Measurements from ENCODE around the gene MYH9. TPM values are rescaled to one million over a fixed set of nuclear protein-coding genes. Genes with fewer than 3 reads are reported as not detected.

MYH9 gene
- total and polyA plus RNA-seq, 7 donors, result 35.6 to 214 (median 92.0) TPM

DNA sequence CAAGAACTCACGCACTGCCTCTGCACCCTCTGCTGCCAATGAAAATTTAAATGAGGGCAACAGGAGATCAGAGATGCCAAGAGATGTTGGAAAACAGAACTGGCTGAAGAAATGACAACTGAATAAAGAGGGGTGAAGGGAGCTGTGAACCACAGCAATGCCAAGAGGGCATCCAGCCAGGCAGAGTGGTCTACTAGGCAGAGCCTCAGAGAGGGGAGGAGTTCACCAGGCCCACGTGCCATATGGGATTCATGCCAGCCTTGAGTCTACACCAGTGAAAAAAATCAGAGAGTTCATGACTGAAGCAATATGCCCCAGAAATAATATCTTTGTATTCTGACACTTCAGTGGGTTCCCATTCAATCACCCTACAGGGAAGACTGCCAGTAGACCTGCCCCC lies 152.8 kb downstream of the MYH9 start:
- intact Hi-C loops (cut with DNase I), result loop anchor here in 1 of 2 donors (5.0 kb wide), 1 partner anchor 38 kb away; no protein-coding TSS in a partner anchor
- DNase-seq (no peak), ATAC-seq (no peak)
- Histone ChIP-seq H3K27ac (no peak overlapping the region), H3K9me3 (no peaks in the 10 kb centered on the region), H3K27me3 (ENCODE audit: insufficient read depth in 3 of 3, low read length in 2 of 3) (no peaks in the 10 kb centered on the region), H3K4me1 (peaks cover 34% of the 10 kb centered on the region), H3K4me3 (peak overlapping the region; percentile 0), H3K36me3 (ENCODE audit: insufficient read depth in 1 of 2, low read depth in 1 of 2) (peaks cover 3 to 51% of the 10 kb centered on the region in 2 donors)
- WGBS, 3 donors, result 33 to 50% (median 36%) methylated on average over 2 of the region's 2 CpGs
- TF ChIP-seq, protein P1, sequence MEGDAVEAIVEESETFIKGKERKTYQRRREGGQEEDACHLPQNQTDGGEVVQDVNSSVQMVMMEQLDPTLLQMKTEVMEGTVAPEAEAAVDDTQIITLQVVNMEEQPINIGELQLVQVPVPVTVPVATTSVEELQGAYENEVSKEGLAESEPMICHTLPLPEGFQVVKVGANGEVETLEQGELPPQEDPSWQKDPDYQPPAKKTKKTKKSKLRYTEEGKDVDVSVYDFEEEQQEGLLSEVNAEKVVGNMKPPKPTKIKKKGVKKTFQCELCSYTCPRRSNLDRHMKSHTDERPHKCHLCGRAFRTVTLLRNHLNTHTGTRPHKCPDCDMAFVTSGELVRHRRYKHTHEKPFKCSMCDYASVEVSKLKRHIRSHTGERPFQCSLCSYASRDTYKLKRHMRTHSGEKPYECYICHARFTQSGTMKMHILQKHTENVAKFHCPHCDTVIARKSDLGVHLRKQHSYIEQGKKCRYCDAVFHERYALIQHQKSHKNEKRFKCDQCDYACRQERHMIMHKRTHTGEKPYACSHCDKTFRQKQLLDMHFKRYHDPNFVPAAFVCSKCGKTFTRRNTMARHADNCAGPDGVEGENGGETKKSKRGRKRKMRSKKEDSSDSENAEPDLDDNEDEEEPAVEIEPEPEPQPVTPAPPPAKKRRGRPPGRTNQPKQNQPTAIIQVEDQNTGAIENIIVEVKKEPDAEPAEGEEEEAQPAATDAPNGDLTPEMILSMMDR (IDR thresholded peaks at IDR 0.05), result no peak

DNA sequence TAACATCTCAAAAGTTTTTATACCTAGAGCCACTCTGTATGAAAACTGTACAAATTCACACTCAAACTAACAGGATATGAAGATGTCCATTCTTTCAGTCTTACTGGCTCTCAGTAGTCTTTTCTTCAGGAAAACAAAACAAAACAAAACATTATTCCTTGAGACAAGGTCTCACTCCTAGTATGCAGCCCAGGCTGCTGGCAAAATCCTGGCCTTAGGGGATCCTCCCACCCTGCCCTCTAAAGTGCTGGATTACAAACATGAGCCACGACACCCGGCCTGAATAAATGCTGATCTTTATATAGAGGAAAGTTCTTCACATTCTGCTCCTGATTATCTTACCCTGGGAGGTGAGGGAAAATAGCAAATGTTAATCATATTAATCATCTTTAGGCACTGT lies 153.6 kb downstream of the MYH9 start:
- Histone ChIP-seq H3K4me3 (no peak overlapping the region), H3K36me3 (ENCODE audit: insufficient read depth in 1 of 2, low read depth in 1 of 2) (peaks cover 3 to 58% of the 10 kb centered on the region in 2 donors), H3K27ac (no peak overlapping the region), H3K27me3 (ENCODE audit: insufficient read depth in 3 of 3, low read length in 2 of 3) (no peaks in the 10 kb centered on the region), H3K9me3 (no peaks in the 10 kb centered on the region), H3K4me1 (peaks cover 29% of the 10 kb centered on the region)
- no peak for DNase-seq
- TF ChIP-seq, protein P1 (IDR thresholded peaks at IDR 0.05), result no peak
- no peak for ATAC-seq
- WGBS, 3 donors, result 29 to 35% (median 32%) methylated on average over 2 of the region's 2 CpGs
- intact Hi-C loops (cut with DNase I), result no loop called here

DNA sequence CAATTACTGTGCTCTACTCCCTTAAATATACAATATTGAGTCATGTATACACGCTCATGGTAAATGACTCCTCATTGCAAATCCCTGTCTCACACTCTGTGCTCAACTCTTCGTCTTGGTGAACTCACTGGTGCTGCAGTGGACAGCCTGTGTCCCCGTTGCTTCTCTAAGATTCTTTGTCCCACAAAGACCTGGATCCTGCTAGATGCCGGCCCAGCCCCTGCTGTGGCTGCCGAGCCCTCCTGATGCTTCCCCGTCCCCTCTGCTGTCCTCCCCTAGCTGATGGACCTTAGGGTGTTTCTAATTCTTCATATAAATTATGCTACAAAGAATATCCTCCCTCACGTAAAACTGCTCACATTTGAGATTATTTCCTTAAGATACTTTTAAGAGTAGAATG lies 154.0 kb downstream of the MYH9 start:
- Histone ChIP-seq H3K9me3 (no peaks in the 10 kb centered on the region), H3K27me3 (ENCODE audit: insufficient read depth in 3 of 3, low read length in 2 of 3) (no peaks in the 10 kb centered on the region), H3K4me3 (no peak overlapping the region), H3K36me3 (ENCODE audit: insufficient read depth in 1 of 2, low read depth in 1 of 2) (peaks cover 3 to 62% of the 10 kb centered on the region in 2 donors), H3K27ac (no peak overlapping the region), H3K4me1 (peaks cover 29% of the 10 kb centered on the region)
- no peak for ATAC-seq
- TF ChIP-seq, protein P1 (IDR thresholded peaks at IDR 0.05), result no peak
- intact Hi-C loops (cut with DNase I), result no loop called here
- DNase-seq, result no peak
- 86 to 88% (median 88%) methylated on average over 7 of the region's 7 CpGs for WGBS, 3 donors

DNA sequence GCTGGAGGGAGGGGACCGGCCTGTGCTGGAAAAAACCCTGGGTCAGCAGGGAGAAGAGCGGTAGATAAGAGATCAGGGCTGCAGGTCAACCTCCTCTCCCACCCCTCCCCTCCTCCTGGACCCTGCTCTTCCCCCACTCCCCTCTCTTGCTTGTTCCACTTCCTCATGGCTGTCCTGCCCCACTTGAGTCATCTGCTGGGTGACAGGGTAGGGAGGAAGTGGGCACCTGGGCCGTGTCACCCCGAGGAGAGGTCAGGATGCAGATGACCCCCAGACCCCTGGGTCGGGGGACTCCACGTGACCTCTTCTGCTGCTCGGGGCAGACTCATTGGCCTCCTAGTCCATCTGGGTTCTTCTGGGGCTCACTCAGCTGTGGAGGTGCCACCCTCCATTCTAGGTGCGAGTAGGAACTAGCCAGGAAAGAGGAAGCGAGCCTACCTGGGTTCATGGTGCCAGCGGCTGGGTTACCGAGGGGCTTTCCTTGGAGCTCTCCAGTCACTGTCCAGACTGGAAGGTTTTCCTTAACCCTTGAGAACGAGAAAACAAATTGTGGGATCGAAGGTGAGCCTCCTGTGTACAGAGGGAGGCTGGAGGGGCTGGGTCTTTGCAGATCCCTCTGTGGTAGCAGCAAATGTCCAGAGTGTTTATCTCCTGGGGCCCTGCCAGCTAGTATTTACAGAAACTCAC lies 154.9 kb downstream of the MYH9 start:
- DNase-seq (no peak), ATAC-seq (no peak)
- Histone ChIP-seq H3K4me3 (no peak overlapping the region), H3K27me3 (ENCODE audit: insufficient read depth in 3 of 3, low read length in 2 of 3) (no peaks in the 10 kb centered on the region), H3K4me1 (peaks cover 37% of the 10 kb centered on the region), H3K36me3 (ENCODE audit: insufficient read depth in 1 of 2, low read depth in 1 of 2) (peaks cover 3 to 71% of the 10 kb centered on the region in 2 donors), H3K9me3 (no peaks in the 10 kb centered on the region), H3K27ac (no peak overlapping the region)
- TF ChIP-seq, protein P1 (IDR thresholded peaks at IDR 0.05), result no peak
- WGBS, 3 donors, result 85 to 90% (median 87%) methylated on average over 13 of the region's 13 CpGs
- intact Hi-C loops (cut with DNase I), result no loop called here

Other genes with a start within 250 kb of the MYH9 start
- 10 to 100 TPM; 15.1 to 24.1 (median 18.3) TPM for gene APOL3, start 227.2 kb downstream of the MYH9 start, total RNA-seq
- 10 to 100 TPM; 11.1 to 16.3 (median 15.1) TPM for gene APOL3, start 227.2 kb downstream of the MYH9 start, polyA plus RNA-seq
- gene APOL4, start 186.2 kb downstream of the MYH9 start, total RNA-seq, result 1 to 10 TPM in 3 of 4 donors, under 1 TPM in 1; 0.86 to 6.8 (median 2.5) TPM
- gene APOL4, start 186.2 kb downstream of the MYH9 start, polyA plus RNA-seq, result 1 to 10 TPM; 1.1 to 2.1 (median 1.6) TPM
- 10 to 100 TPM; 24.4 to 54.7 (median 43.6) TPM for gene APOL2, start 148.4 kb downstream of the MYH9 start, total RNA-seq
- gene APOL2, start 148.4 kb downstream of the MYH9 start, polyA plus RNA-seq, result 10 to 100 TPM; 17.5 to 52.2 (median 26.8) TPM
- 10 to 100 TPM in 3 of 4 donors, 1 to 10 TPM in 1; 5.7 to 16.3 (median 13.5) TPM for gene APOL1, start 134.8 kb downstream of the MYH9 start, total RNA-seq
- 1 to 10 TPM; 5.3 to 6.0 (median 5.8) TPM for gene APOL1, start 134.8 kb downstream of the MYH9 start, polyA plus RNA-seq
- gene TXN2, start 93.7 kb upstream of the MYH9 start, total RNA-seq, result 100 to 1,000 TPM in 3 of 4 donors, 10 to 100 TPM in 1; 83.9 to 146 (median 112) TPM
- 100 to 1,000 TPM; 109 to 155 (median 115) TPM for gene TXN2, start 93.7 kb upstream of the MYH9 start, polyA plus RNA-seq
- 10 to 100 TPM in 1 of 4 donors, 1 to 10 TPM in 3; 6.4 to 10.2 (median 7.9) TPM for gene FOXRED2, start 119.1 kb upstream of the MYH9 start, total RNA-seq
- 1 to 10 TPM; 3.3 to 9.0 (median 5.0) TPM for gene FOXRED2, start 119.1 kb upstream of the MYH9 start, polyA plus RNA-seq
- 100 to 1,000 TPM; 102 to 125 (median 116) TPM for gene EIF3D, start 141.2 kb upstream of the MYH9 start, total RNA-seq
- 100 to 1,000 TPM; 115 to 338 (median 140) TPM for gene EIF3D, start 141.2 kb upstream of the MYH9 start, polyA plus RNA-seq

Measured in psoas muscle (tissue), 8 donors.